Upper lobe of left lung (tissue), 6 donors: ENCODE results near the gene RPP14. TPM values are rescaled to one million over a fixed set of nuclear protein-coding genes. Genes with fewer than 3 reads are reported as not detected.
A peak's percentile ranks its signal among the peaks of the same experiment; 100 is the strongest.

Experiments
- ATAC-seq, 2 donors: fragments of 200-7000 bp; cut with Tn5 transposase; one replicate each; pipeline ENCODE4 v1.9.1; 2022; ENCODE audit warnings: mild to moderate bottlenecking in 2 of 2, moderate library complexity in 2 of 2; ENCODE audit not compliant: low FRiP score in 2 of 2
- DNase-seq, 2 donors: peaks; one replicate each; pipeline ENCODE4 v3.0.0-alpha.2; 2019 to 2020
- H3K27ac ChIP-seq, 4 donors: fragments of 200-600 bp; sonication (generic); one replicate each; pipeline ENCODE4 v1.5.1; 2016 to 2019
- H3K27me3 ChIP-seq, 4 donors: fragments of 200-600 bp; sonication (generic); one replicate each; pipeline ENCODE4 v1.5.1; 2017 to 2019
- H3K36me3 ChIP-seq, 4 donors: fragments of 200-600 bp; sonication (generic); one replicate each; pipeline ENCODE4 v1.5.1; 2016 to 2019
- H3K4me1 ChIP-seq, 4 donors: fragments of 200-600 bp; sonication (generic); one replicate each; pipeline ENCODE4 v1.5.1; 2018 to 2019
- H3K4me3 ChIP-seq, 4 donors: fragments of 200-600 bp; sonication (generic); one replicate each; pipeline ENCODE4 v1.5.1; 2017 to 2019; ENCODE audit warnings: mild to moderate bottlenecking in 2 of 4, moderate library complexity in 1 of 4
- H3K9me3 ChIP-seq, 4 donors: fragments of 200-600 bp; sonication (generic); one replicate each; pipeline ENCODE4 v1.5.1; 2018 to 2019
- EP300 ChIP-seq, 4 donors: sonication (generic); formaldehyde crosslinking; IDR thresholded peaks; one replicate each; pipeline ENCODE4 v1.5.1; 2017; ENCODE audit warnings: antibody characterized with exemption in 4 of 4, control low read depth in 2 of 4
- POLR2A ChIP-seq, 4 donors: fragments of 450-650 bp; IDR thresholded peaks; one replicate each; pipeline ENCODE4 v1.5.1; 2016 to 2017; ENCODE audit warnings: antibody characterized with exemption in 4 of 4, mild to moderate bottlenecking in 2 of 4
- POLR2AphosphoS5 ChIP-seq, 2 donors: sonication (generic); formaldehyde crosslinking; IDR thresholded peaks; one replicate each; pipeline ENCODE4 v1.5.1; 2017; ENCODE audit warnings: antibody characterized with exemption in 2 of 2
- WGBS, 2 donors: methylation state at CpG; one replicate each; pipeline ENCODE4 v1.1.5; 2017 to 2018; 5-methylcytosine and 5-hydroxymethylcytosine counted together
- total RNA-seq, 6 donors: library from RNA; depleted of rRNA in 4 of 6; stranded (reverse); fragments of >200 nt in 4 of 6; gene quantifications; one replicate each; pipeline versions ENCODE4 v1.1.0 to v1.2.1, GENCODE V29; 2016 to 2021
- TF ChIP-seq, protein P1 (sequence below), 6 experiments: fragments of 450-650 bp in 4 of 6; fragments of 200-600 bp in 2 of 6; sonication (generic) in 2 of 6; IDR thresholded peaks; one replicate each; pipeline ENCODE4 v1.5.1; 2016 to 2019; ENCODE audit warnings: antibody characterized with exemption in 6 of 6
- donor health status: DM: no; HTN: no; CAD: no; lungs with moderate emphysema.
- donor health status: DM: no; HTN: yes; CAD: no; lungs with severe emphysema.

Gene RPP14
- total RNA-seq, 6 donors from 2014 or later = 6.3 to 11.0 (median 9.4) TPM

GRCh38 chr3:58347984-58348383, 41.9 kb downstream of the RPP14 start:
- WGBS, 2 donors = 95 to 96% methylated on average over 6 to 7 of the region's 7 CpGs
- no peak overlapping the region for H3K27ac ChIP-seq
- H3K36me3 ChIP-seq = peaks cover 0 to 2% (median 0%) of the 10 kb centered on the region in 4 donors
- no peak overlapping the region for H3K4me3 ChIP-seq
- TF ChIP-seq, protein P1, sequence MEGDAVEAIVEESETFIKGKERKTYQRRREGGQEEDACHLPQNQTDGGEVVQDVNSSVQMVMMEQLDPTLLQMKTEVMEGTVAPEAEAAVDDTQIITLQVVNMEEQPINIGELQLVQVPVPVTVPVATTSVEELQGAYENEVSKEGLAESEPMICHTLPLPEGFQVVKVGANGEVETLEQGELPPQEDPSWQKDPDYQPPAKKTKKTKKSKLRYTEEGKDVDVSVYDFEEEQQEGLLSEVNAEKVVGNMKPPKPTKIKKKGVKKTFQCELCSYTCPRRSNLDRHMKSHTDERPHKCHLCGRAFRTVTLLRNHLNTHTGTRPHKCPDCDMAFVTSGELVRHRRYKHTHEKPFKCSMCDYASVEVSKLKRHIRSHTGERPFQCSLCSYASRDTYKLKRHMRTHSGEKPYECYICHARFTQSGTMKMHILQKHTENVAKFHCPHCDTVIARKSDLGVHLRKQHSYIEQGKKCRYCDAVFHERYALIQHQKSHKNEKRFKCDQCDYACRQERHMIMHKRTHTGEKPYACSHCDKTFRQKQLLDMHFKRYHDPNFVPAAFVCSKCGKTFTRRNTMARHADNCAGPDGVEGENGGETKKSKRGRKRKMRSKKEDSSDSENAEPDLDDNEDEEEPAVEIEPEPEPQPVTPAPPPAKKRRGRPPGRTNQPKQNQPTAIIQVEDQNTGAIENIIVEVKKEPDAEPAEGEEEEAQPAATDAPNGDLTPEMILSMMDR (IDR thresholded peaks at IDR 0.05) = no peak
- no peak for TF ChIP-seq EP300 (IDR thresholded peaks at IDR 0.05)
- no peak for TF ChIP-seq POLR2A (IDR thresholded peaks at IDR 0.05)
- no peak for TF ChIP-seq POLR2AphosphoS5 (IDR thresholded peaks at IDR 0.05)
- ATAC-seq (no peak), DNase-seq (no peak)
- H3K9me3 ChIP-seq = no peaks in the 10 kb centered on the region
- H3K4me1 ChIP-seq = peaks cover 4 to 27% (median 18%) of the 10 kb centered on the region in 4 donors
- H3K27me3 ChIP-seq = no peaks in the 10 kb centered on the region

- Histone ChIP-seq H3K27me3 (no peaks in the 10 kb centered on the region), H3K36me3 (no peaks in the 10 kb centered on the region), H3K27ac (peak overlapping the region in 2 of 4 donors; percentile 29 to 68), H3K9me3 (no peaks in the 10 kb centered on the region), H3K4me3 (no peak overlapping the region), H3K4me1 (peaks cover 4 to 40% (median 26%) of the 10 kb centered on the region in 4 donors)
- 68 to 72% methylated on average over 7 of the region's 7 CpGs for WGBS, 2 donors
- TF ChIP-seq POLR2A (IDR thresholded peaks at IDR 0.05) = no peak
- peak in 1 of 2 donors; percentile 22 for DNase-seq
- ATAC-seq = peak; percentile 7 to 28
Measured at GRCh38 chr3:58349792-58350626, 44.0 kb downstream of the RPP14 start.

GRCh38 chr3:58350627-58351013, 44.6 kb downstream of the RPP14 start:
- peaks cover 4 to 45% (median 26%) of the 10 kb centered on the region in 4 donors for H3K4me1 ChIP-seq
- ATAC-seq (peak; percentile 27 to 54), DNase-seq (no peak)
- no peaks in the 10 kb centered on the region for H3K36me3 ChIP-seq
- no peaks in the 10 kb centered on the region for H3K27me3 ChIP-seq
- WGBS, 2 donors = 74 to 84% methylated on average over 2 of the region's 2 CpGs
- no peak overlapping the region for H3K4me3 ChIP-seq
- H3K27ac ChIP-seq = peak overlapping the region in 3 of 4 donors; percentile 19 to 68 (median 29)
- TF ChIP-seq, protein P1 (IDR thresholded peaks at IDR 0.05) = no peak
- TF ChIP-seq POLR2AphosphoS5 (IDR thresholded peaks at IDR 0.05) = no peak
- TF ChIP-seq POLR2A (IDR thresholded peaks at IDR 0.05) = no peak
- TF ChIP-seq EP300 (IDR thresholded peaks at IDR 0.05) = no peak
- no peaks in the 10 kb centered on the region for H3K9me3 ChIP-seq

DNA sequence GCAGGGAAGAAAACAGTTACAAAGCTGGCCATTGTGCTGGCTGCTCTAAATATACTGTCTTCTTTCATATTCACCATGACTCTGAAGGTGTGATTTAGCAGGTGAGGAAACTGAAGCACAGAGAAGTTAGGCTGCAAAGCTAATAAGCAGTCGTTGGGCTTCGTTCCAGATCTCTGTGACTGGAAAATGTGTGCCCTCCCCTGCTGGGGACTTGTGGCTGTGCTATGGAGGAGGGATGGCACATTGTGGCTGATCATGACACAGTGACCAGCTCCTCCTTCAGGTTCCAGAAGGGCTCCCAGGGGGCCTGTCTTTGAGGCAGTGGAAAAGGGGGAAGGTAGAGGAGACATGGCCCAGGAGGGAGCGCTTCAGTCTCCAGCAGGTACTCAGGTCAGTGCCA, 45.9 kb downstream of the RPP14 start:
- Histone ChIP-seq H3K36me3 (no peaks in the 10 kb centered on the region), H3K27ac (peak overlapping the region in 1 of 4 donors; percentile 31), H3K4me1 (peaks cover 0 to 49% (median 32%) of the 10 kb centered on the region in 4 donors), H3K27me3 (no peaks in the 10 kb centered on the region), H3K4me3 (no peak overlapping the region), H3K9me3 (no peaks in the 10 kb centered on the region)
- DNase-seq (no peak), ATAC-seq (no peak)
- WGBS, 2 donors = 61 to 79% methylated on average over 3 of the region's 3 CpGs
- TF ChIP-seq EP300 (IDR thresholded peaks at IDR 0.05) (no peak), POLR2AphosphoS5 (IDR thresholded peaks at IDR 0.05) (no peak), POLR2A (IDR thresholded peaks at IDR 0.05) (no peak)
- TF ChIP-seq, protein P1 (IDR thresholded peaks at IDR 0.05) = no peak

DNA sequence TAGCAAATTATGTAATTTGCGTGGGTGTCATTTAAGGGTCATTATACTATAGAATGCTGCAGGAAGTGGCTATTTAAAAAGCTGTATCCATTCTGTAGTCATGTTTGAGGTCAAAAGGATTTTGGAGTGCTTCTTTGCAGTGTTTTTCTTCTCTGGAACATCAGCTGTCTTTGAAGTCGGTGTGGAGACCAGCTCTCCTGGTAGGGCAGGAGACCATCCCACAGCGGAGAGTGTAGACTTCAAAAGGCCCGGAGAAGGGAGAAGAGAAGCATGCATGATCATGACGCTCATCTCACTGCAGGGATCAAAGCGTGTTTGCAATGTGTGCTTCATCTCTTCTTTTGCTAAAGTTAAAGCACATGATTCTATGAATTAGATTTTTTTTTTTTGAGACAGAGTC, 46.6 kb downstream of the RPP14 start:
- Histone ChIP-seq H3K4me3 (no peak overlapping the region), H3K36me3 (no peaks in the 10 kb centered on the region), H3K27ac (no peak overlapping the region), H3K4me1 (peaks cover 0 to 49% (median 32%) of the 10 kb centered on the region in 4 donors), H3K9me3 (no peaks in the 10 kb centered on the region), H3K27me3 (no peaks in the 10 kb centered on the region)
- DNase-seq = no peak
- no peak for ATAC-seq
- TF ChIP-seq EP300 (IDR thresholded peaks at IDR 0.05) = no peak
- no peak for TF ChIP-seq POLR2A (IDR thresholded peaks at IDR 0.05)
- TF ChIP-seq, protein P1 (IDR thresholded peaks at IDR 0.05) = no peak
- TF ChIP-seq POLR2AphosphoS5 (IDR thresholded peaks at IDR 0.05) = no peak
- WGBS, 2 donors = 85 to 86% methylated on average over 6 of the region's 6 CpGs
